Hematopoietic multipotent progenitor cell treated with erythropoietin and hydrocortisone succinate and interleukin-3 and kit ligand, for 15 days (in vitro differentiated cells): ENCODE data around the gene GET4.
"Not testable (repeated sequence)": the region's sequence is repeated elsewhere in the genome, so short reads cannot be mapped to it uniquely, and the experiment has no call there.

Experiments
- DNase-seq: peaks from one replicate; pipeline ENCODE4 v3.0.0-alpha.2; 2015; ENCODE audit warnings: low spot score

The GET4 gene

DNA sequence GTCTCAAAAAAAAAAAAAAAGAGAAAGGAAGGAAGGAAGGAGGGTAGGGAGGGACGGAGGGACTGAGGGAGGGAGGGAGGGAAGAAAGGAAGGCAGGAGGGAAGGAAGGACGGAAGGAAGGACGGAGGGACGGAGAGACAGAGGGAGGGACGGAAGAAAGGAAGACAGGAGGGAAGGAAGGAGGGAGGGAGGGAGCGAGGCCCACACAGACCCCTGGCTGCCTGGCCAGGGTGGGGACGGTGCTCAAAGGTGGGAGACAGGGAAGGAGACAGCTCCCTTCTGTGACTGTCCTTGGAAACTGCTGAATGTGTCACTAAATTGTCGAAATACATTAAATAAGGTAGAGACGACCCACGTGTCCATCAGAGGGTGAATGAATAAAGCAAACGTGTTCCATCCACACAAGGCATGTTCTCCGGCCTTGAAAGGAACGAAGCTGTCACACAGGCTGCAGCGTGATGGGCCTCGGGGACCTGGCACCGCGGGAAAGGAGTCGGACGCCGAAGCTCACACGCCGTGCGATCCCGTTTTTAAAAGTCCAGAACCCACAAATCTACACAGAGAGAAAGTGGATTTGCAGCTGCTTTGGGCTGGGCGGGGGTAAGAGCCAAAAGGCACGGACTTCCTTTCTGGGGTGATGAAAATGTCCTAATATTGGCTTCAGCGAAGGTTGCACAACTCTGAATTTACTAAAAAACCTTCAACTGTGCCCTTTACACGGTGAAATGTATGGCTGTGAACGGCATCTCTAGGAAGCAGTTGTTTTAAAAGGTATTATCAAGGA is 54.8 kb downstream of the GET4 start:
- DNase-seq, result no peak

DNA sequence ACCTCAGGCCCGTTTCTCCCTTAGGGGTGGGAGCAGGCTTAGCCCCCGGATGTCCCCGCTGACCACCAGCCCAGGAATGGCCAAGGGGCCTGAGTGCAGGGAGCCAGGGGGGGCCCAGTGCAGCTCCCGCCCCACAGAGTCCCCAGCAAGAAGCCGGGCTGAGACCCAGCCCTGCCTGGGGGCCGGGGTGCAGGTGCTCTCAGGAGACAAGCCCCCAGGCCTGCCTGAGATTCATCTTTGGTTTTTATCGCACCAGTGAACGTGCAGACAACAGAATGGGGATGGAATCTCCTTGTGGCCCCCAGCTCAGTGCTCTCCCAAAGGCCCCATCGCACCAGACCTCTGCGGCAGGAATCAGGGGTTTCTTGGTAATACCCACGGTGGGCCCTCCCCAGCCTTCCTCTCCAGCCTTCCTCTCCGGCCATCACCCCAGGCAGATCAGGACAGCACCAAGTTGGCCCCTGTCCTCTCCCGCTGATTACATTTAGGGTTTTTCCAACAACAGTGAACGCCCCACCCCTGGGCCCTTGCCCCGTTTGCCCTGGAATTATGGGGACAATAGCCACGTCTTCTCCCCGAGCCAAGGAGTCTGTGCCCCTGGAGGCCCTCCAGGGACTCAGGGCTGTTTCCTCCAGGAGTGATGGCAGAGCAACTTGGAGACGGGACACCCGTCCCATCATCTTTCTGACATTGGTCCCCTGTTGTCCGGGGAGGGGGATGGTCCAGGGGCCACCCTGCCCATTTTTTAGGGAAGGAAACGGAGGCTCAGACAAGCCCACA is 55.7 kb downstream of the GET4 start:
- no peak for DNase-seq

GRCh38 chr7:932651-932975 is 56.3 kb downstream of the GET4 start:
- DNase-seq, result no peak

- no peak for DNase-seq
These were observed 58.3 kb downstream of the GET4 start for GRCh38 chr7:934469-935163.

DNA sequence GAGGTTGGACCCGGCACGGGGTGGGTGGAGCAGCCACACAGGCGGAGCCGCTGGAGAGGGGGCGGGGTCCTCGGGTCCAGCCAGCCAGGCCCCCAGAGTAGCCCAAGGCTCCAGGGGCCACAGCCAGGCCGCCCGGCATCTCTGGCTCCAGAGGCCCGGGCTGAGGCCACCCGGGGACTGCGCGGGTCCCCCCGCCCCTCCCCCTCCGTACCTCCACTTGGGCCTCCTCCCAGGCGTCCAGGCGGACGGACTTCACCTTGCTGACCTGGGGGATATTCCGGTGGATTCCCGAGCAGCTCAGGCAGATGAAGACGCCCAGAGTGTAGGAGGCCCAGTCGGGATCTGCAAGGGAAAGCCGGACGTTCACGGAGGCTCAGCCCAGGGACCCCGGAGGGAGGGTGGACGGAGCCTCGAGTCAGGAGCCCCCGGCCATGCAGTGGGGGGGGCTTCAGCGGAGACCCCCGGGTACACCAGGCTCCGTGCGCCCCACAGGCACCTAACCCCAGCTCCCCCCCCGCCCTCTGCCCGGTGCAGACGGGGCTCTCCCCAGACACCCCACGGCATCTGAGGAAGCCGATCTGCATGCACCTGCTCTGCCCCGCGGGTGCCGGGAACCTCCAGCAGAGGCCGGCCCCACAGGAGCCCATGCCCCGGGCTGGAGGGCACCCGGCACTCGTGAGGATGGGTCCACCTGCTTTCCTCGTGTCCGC is 59.0 kb downstream of the GET4 start:
- no peak for DNase-seq

- DNase-seq, result no peak
These were observed 59.6 kb downstream of the GET4 start for GRCh38 chr7:935874-936385.

- DNase-seq, result no peak
These were observed 60.2 kb downstream of the GET4 start for GRCh38 chr7:936386-937054.

- no peak for DNase-seq
These were observed 61.6 kb downstream of the GET4 start for GRCh38 chr7:937856-938484.

DNA sequence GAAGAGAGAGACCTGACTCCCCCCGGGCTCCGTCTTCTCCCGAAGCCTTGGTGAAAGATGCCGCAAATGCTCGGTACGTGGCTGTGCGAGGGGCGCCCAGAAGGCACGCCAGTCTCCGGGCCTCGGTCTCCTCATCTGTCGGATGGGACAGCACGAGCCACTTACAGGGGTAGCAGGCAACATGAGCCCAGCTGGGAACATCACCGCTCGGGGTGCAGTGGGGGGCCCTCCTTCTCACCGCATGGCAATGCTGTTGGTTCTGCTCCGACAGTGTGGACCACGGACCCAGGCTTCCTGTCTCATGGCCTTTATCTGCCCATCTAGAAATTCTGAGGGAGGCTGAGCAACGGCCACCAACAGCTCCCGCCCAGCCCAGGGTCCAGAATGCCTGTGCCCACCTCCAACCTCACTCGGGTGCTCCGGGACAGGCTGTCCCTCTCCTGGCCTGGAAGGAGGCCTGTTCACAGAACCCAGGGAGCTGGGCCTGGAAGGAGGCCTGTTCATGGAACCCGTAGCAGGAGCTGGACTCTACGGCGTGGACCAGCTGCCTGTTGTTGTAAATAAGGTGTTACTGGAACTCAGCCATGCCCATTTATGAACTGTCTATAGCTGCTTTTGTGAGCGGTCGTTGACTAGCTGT is 62.3 kb downstream of the GET4 start:
- DNase-seq, result no peak

- DNase-seq, result no peak
These were observed 63.5 kb downstream of the GET4 start for GRCh38 chr7:939843-940242.

GRCh38 chr7:940599-941408 is 64.5 kb downstream of the GET4 start:
- DNase-seq, result no peak

- DNase-seq, result not testable (repeated sequence)
These were observed 67.4 kb downstream of the GET4 start for GRCh38 chr7:943793-944192.

DNA sequence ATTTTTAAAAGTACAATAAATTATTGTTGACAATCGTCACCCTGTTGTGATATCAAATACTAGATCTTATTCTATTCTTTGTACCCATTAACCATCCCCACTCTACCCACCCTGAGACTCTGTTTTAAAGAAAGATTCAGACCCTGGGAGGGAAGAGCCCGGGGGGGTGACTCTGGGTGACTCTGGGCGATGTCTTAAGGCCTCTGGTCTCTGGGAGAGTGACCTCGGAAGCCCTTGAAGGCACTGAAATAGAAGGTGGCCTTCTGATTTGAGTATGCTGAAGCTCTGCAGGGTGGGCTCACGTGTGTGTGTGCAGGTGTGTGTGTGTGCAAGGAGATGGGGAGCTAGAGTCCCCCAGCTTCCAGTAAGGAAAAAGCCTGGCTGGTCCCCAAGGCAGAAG is 68.4 kb downstream of the GET4 start:
- DNase-seq, result no peak

- no peak for DNase-seq
These were observed 68.8 kb downstream of the GET4 start for GRCh38 chr7:945147-945555.

DNA sequence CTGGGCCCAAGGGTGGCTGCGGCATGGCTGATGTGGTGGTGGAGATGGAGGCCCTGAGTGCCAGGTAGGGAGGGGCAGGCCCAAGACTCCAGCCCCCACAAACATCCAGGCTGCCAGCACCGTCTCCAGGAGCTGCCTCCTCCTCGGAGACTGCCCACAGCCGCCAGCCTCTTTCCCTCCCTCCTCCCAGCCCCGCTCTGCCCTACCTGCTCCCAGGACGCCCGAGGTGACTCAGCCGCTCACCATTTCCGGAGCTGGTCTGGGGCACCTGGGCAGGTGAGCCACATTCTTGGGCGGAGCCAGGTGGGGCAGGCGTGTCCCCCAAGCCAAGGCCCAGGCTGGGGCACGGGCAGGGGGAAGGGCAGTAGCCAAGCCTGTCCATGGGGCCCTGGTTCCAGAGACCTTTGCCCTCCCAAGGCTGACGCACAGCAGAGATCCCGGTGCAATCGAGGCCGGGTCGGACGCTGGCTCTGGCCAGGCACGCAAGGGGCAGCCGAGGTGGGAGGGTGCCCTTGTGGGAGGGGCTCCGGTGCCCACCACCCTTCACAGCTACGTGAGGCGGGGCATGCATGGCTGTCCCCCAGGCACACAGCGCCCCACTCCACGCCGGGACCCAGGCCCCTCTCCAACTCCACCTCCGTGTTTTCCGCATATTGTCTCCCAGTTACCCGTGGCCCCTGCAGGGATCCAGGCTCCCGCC is 69.4 kb downstream of the GET4 start:
- no peak for DNase-seq
